GM18870 (cell line): ENCODE measurements around the gene PRDM1.

Experiments
- ATAC-seq: cut with Tn5 transposase; IDR thresholded peaks from one replicate; pipeline ENCODE4 v1.9.1; 2021; ENCODE audit warnings: moderate library complexity; ENCODE audit not compliant: unreplicated experiment

Gene PRDM1

GRCh38 chr6:106085984-106086813, at the start of gene PRDM1:
Gene PRDM1, plus strand, starts transcription at chr6:106086336. Its CDS starts 218 bp downstream, at chr6:106086554.
- peak; percentile 47 for ATAC-seq

GRCh38 chr6:106037060-106037459, 49.1 kb upstream of the PRDM1 start:
- no peak for ATAC-seq

GRCh38 chr6:106039897-106040592, 46.1 kb upstream of the PRDM1 start:
- no peak for ATAC-seq

GRCh38 chr6:106044151-106044550, 42.0 kb upstream of the PRDM1 start:
- no peak for ATAC-seq

- ATAC-seq = no peak
Measured at GRCh38 chr6:106045077-106045476, 41.1 kb upstream of the PRDM1 start.

GRCh38 chr6:106046116-106046853, 39.9 kb upstream of the PRDM1 start:
- ATAC-seq = no peak

GRCh38 chr6:106046854-106047200, 39.3 kb upstream of the PRDM1 start:
- no peak for ATAC-seq

GRCh38 chr6:106048336-106048735, 37.8 kb upstream of the PRDM1 start:
- no peak for ATAC-seq

- ATAC-seq = no peak
Measured at GRCh38 chr6:106050538-106050937, 35.6 kb upstream of the PRDM1 start.

GRCh38 chr6:106051226-106051625, 34.9 kb upstream of the PRDM1 start:
- no peak for ATAC-seq

- no peak for ATAC-seq
Measured at GRCh38 chr6:106053484-106054205, 32.5 kb upstream of the PRDM1 start.

GRCh38 chr6:106055489-106055888, 30.6 kb upstream of the PRDM1 start:
- ATAC-seq = no peak

GRCh38 chr6:106056060-106056745, 29.9 kb upstream of the PRDM1 start:
- ATAC-seq = no peak

- ATAC-seq = no peak
Measured at GRCh38 chr6:106056746-106057390, 29.3 kb upstream of the PRDM1 start.

GRCh38 chr6:106059331-106059730, 26.8 kb upstream of the PRDM1 start:
- no peak for ATAC-seq

GRCh38 chr6:106060167-106060566, 26.0 kb upstream of the PRDM1 start:
- ATAC-seq = no peak

GRCh38 chr6:106063448-106063850, 22.7 kb upstream of the PRDM1 start:
- no peak for ATAC-seq

- ATAC-seq = no peak
Measured at GRCh38 chr6:106064142-106064541, 22.0 kb upstream of the PRDM1 start.

- ATAC-seq = no peak
Measured at GRCh38 chr6:106064756-106065155, 21.4 kb upstream of the PRDM1 start.

GRCh38 chr6:106066989-106067388, 19.1 kb upstream of the PRDM1 start:
- no peak for ATAC-seq
